Kidney (tissue), 14 donors: ENCODE results near the gene STEAP3. TPM values are rescaled to one million over a fixed set of nuclear protein-coding genes. Genes with fewer than 3 reads are reported as not detected.

ENCODE experiments used
- DNase-seq, 5 donors: peaks; one replicate each; pipeline ENCODE4 v3.0.0-alpha.2; 2013 to 2020
- FAIRE-seq: peaks from 2 replicates; lab custom pipeline; 2012; peaks lifted over from hg19 to GRCh38; lab: Jason Lieb, UNC
- H3K27ac ChIP-seq, 2 donors: one replicate each; pipeline ENCODE4 v1.7.0; 2013; ENCODE audit warnings: low read depth in 2 of 2, low read length in 2 of 2, inconsistent platforms in 1 of 2
- H3K27me3 ChIP-seq: one replicate; pipeline ENCODE4 v1.7.1; 2013; ENCODE audit warnings: low read length, inconsistent platforms; ENCODE audit not compliant: control insufficient read depth, insufficient read depth
- H3K36me3 ChIP-seq, 3 donors: one replicate each; pipeline versions ENCODE4 v1.7.0 to v1.7.1; 2013; ENCODE audit warnings: low read length in 3 of 3, control low read depth in 1 of 3, inconsistent platforms in 1 of 3; ENCODE audit not compliant: insufficient read depth in 3 of 3, control insufficient read depth in 2 of 3
- H3K4me1 ChIP-seq, 3 donors: one replicate each; pipeline versions ENCODE4 v1.7.0 to v1.7.1; 2013; ENCODE audit warnings: low read length in 3 of 3, inconsistent platforms in 1 of 3, low read depth in 1 of 3; ENCODE audit not compliant: control insufficient read depth in 2 of 3, insufficient read depth in 2 of 3
- H3K4me3 ChIP-seq, 3 donors: one replicate each; pipeline versions ENCODE4 v1.7.0 to v1.8.1; 2013; ENCODE audit warnings: low read length in 3 of 3, control low read depth in 1 of 3, inconsistent platforms in 1 of 3
- H3K9ac ChIP-seq, 3 donors: one replicate each; pipeline versions ENCODE4 v1.7.0 to v1.7.1; 2013; ENCODE audit warnings: low read length in 3 of 3, control low read depth in 1 of 3, inconsistent platforms in 1 of 3
- H3K9me3 ChIP-seq, 3 donors: one replicate each; pipeline versions ENCODE4 v1.7.0 to v1.7.1; 2013; ENCODE audit warnings: low read length in 3 of 3, control low read depth in 1 of 3, inconsistent platforms in 1 of 3; ENCODE audit not compliant: control insufficient read depth in 2 of 3, insufficient read depth in 1 of 3
- intact Hi-C: fragments of 100-400 bp; cut with DNase I; formaldehyde crosslinking; loops from one replicate; pipeline ENCODE4 v1.11.1; 2022
- polyA plus RNA-seq: library from polyadenylated mRNA; stranded (reverse); fragments of 350-450 nt; fragmentation: Illumina TruSeq; extraction: RNeasy Lipid Tissue Mini Kit (QIAGEN cat#74804); gene quantifications from one replicate; pipeline ENCODE4 v1.2.3, GENCODE V29; 2014; ENCODE audit warnings: low read depth, low replicate concordance; ENCODE audit not compliant: insufficient read depth
- total RNA-seq: library from RNA; stranded (reverse); fragmentation: NEBNext Ultra II Directional; extraction: Animal tissue kit (Norgen Biotek cat#: 25700); gene quantifications from one replicate; pipeline ENCODE4 v1.2.1, GENCODE V29; 2021
- TF ChIP-seq, protein P1 (sequence below): IDR thresholded peaks from 3 replicates; pipeline ENCODE4 v1.5.1; 2012; ENCODE audit warnings: mild to moderate bottlenecking, moderate library complexity, borderline replicate concordance; ENCODE audit not compliant: insufficient read depth; ENCODE audit errors: extremely low read depth
- donor health status: control.
- donor health status: control.
- donor health status: control.
- donor health status: control.
- donor health status: control.
- donor health status: DM: yes; HTN: yes; CAD: no.
- donor health status: Normal renal cell carcinoma (clear cell type).

Gene STEAP3
- total and polyA plus RNA-seq, 2 donors from 2014 or later: 6.7 to 25.4 TPM

DNA sequence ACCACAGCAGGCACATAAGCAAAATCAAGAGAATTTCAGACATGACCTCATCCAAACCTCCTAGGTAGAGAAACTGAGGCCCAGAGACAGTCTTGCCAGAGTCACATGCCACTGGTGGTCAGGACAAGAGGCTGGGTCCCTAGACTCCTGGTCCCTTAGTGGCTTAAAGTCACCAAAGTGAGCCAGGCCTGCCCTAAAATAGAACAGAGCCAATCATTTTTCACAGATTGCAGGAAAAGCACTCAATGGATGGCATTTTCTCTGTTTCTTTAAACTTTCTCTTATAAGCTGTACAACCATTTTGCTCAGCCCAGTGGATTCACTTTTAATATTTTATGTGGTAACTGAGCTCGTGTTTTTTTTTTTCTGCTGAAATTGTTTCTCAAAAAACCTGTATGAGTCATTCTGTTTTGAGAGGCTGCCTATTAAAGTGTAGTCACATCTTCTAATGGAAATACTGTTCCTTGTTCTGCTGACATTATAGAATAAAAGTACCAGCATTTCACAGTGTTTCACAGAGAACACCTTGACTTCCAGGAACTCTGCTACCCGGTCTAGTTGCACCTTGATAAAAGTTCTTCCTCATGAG lies 29.6 kb downstream of the STEAP3 start:
- Histone ChIP-seq H3K36me3 (no peaks in the 10 kb centered on the region), H3K9ac (no peak overlapping the region), H3K27me3 (no peaks in the 10 kb centered on the region), H3K27ac (no peak overlapping the region), H3K4me3 (no peak overlapping the region), H3K4me1 (no peaks in the 10 kb centered on the region), H3K9me3 (no peaks in the 10 kb centered on the region)
- intact Hi-C loops: no loop called here
- TF ChIP-seq, protein P1, sequence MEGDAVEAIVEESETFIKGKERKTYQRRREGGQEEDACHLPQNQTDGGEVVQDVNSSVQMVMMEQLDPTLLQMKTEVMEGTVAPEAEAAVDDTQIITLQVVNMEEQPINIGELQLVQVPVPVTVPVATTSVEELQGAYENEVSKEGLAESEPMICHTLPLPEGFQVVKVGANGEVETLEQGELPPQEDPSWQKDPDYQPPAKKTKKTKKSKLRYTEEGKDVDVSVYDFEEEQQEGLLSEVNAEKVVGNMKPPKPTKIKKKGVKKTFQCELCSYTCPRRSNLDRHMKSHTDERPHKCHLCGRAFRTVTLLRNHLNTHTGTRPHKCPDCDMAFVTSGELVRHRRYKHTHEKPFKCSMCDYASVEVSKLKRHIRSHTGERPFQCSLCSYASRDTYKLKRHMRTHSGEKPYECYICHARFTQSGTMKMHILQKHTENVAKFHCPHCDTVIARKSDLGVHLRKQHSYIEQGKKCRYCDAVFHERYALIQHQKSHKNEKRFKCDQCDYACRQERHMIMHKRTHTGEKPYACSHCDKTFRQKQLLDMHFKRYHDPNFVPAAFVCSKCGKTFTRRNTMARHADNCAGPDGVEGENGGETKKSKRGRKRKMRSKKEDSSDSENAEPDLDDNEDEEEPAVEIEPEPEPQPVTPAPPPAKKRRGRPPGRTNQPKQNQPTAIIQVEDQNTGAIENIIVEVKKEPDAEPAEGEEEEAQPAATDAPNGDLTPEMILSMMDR: no peak
- FAIRE-seq (no peak), DNase-seq (no peak)

DNA sequence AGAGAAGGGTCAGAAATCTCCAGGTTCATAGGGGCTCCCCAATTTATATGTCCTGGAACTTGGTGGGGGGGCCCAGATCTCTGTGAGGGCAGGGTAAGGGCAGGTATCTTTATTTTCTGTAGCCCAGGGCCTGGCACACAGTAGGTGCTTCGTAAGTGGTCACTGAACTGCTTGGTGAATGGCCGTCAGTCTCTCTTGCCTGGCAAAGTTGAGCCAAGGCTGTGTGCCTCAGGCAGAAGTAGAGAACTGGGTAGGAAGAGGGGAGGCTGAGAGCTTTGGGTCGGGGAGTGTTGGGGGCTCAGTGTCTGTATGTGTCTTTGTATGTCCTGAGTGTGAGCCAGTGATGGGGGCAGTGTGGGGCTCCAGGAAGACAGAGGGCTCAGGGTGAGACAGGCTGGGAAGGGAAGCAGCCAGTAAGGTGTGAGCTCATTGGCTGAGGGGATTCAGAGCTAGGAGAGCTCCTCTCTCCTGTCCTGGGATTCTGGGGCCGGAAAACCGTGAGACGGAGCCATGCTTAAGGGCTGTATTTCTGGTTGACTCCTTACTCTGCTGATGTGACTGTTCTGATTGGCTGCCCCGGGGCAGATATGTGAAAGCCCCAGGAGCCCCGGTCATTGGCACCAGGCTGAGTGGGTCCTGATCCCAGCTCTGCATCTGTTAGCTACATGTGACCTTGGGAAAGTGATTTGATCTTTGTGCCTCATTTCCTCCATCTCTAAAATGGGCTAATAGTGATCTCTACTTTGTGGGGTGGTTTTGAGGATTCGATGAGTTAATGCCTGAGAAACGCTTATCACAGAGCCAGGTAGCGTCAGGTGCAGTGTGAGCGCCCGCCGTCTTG lies 30.3 kb downstream of the STEAP3 start:
- no peak for FAIRE-seq
- H3K36me3 ChIP-seq: no peaks in the 10 kb centered on the region
- H3K9ac ChIP-seq: no peak overlapping the region
- no peaks in the 10 kb centered on the region for H3K27me3 ChIP-seq
- no peak overlapping the region for H3K27ac ChIP-seq
- peaks cover 0 to 2% (median 0%) of the 10 kb centered on the region in 3 donors for H3K4me1 ChIP-seq
- H3K9me3 ChIP-seq: no peaks in the 10 kb centered on the region
- TF ChIP-seq, protein P1: no peak
- no peak for DNase-seq
- intact Hi-C loops: no loop called here
- H3K4me3 ChIP-seq: no peak overlapping the region

DNA sequence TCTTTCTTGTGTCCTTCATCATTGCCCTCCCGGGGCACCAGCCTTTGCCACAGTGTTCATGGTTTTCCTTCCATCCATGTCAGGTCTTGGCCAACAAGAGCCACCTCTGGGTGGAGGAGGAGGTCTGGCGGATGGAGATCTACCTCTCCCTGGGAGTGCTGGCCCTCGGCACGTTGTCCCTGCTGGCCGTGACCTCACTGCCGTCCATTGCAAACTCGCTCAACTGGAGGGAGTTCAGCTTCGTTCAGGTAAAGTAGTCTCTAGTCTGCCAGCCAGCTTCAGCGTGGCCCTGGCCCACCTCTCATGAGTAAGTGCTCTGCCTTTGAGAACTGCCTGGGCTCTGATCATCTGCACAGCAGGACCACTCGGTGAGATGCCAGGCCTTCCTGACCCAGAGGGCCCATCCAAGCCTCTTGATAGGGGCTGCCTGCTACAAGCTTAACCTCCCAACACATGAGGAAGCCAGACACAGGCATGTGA lies 31.0 kb downstream of the STEAP3 start:
- FAIRE-seq: no peak
- no peak for DNase-seq

More for the DNA sequence above, 31.0 kb downstream of the STEAP3 start:
- TF ChIP-seq, protein P1: no peak
- Histone ChIP-seq H3K27me3 (no peaks in the 10 kb centered on the region), H3K9me3 (no peaks in the 10 kb centered on the region), H3K4me3 (no peak overlapping the region), H3K4me1 (peaks cover 0 to 3% (median 0%) of the 10 kb centered on the region in 3 donors), H3K36me3 (no peaks in the 10 kb centered on the region), H3K9ac (no peak overlapping the region), H3K27ac (no peak overlapping the region)
- intact Hi-C loops: no loop called here
